Measurements from ENCODE around the gene MYO6.

- TF ChIP-seq, protein P1, sequence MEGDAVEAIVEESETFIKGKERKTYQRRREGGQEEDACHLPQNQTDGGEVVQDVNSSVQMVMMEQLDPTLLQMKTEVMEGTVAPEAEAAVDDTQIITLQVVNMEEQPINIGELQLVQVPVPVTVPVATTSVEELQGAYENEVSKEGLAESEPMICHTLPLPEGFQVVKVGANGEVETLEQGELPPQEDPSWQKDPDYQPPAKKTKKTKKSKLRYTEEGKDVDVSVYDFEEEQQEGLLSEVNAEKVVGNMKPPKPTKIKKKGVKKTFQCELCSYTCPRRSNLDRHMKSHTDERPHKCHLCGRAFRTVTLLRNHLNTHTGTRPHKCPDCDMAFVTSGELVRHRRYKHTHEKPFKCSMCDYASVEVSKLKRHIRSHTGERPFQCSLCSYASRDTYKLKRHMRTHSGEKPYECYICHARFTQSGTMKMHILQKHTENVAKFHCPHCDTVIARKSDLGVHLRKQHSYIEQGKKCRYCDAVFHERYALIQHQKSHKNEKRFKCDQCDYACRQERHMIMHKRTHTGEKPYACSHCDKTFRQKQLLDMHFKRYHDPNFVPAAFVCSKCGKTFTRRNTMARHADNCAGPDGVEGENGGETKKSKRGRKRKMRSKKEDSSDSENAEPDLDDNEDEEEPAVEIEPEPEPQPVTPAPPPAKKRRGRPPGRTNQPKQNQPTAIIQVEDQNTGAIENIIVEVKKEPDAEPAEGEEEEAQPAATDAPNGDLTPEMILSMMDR (IDR thresholded peaks at IDR 0.05; ENCODE audit: low read length), result no peak
- TF ChIP-seq EZH2 (IDR thresholded peaks at IDR 0.05; ENCODE audit: borderline replicate concordance, low read length), result no peak
Measured at GRCh38 chr6:75800708-75801505, 51.9 kb downstream of the MYO6 start.

Data from OCI-LY1 (cell line).